Smooth muscle cell (in vitro differentiated cells): ENCODE measurements around the gene DACH2. TPM values are rescaled to one million over a fixed set of nuclear protein-coding genes. Genes with fewer than 3 reads are reported as not detected.

Experiments used
- DNase-seq: peaks from one replicate; lab custom pipeline; 2025; ENCODE audit not compliant: unreplicated experiment; lab: John Stamatoyannopoulos, UW
- H2AFZ ChIP-seq: fragments of 200-600 bp; sonication (generic); 2 replicates; pipeline ENCODE4 v1.6.0; 2016; ENCODE audit warnings: antibody characterized with exemption, low read depth, mild to moderate bottlenecking
- H3F3A ChIP-seq: fragments of 200-600 bp; sonication (generic); 2 replicates; pipeline ENCODE4 v1.6.0; 2017; ENCODE audit warnings: antibody characterized with exemption, low read depth
- H3K27ac ChIP-seq: fragments of 200-600 bp; sonication (generic); 2 replicates; pipeline ENCODE4 v1.5.1; 2016; ENCODE audit warnings: low read depth, mild to moderate bottlenecking
- H3K27me3 ChIP-seq: fragments of 200-600 bp; sonication (generic); 2 replicates; pipeline ENCODE4 v1.6.1; 2016; ENCODE audit warnings: low read depth, mild to moderate bottlenecking
- H3K36me3 ChIP-seq: fragments of 200-600 bp; sonication (generic); 2 replicates; pipeline ENCODE4 v1.5.1; 2016; ENCODE audit warnings: low read depth
- H3K4me1 ChIP-seq: fragments of 200-600 bp; sonication (generic); 2 replicates; pipeline ENCODE4 v1.5.1; 2016; ENCODE audit warnings: low read depth
- H3K4me2 ChIP-seq: fragments of 200-600 bp; sonication (generic); 2 replicates; pipeline ENCODE4 v1.6.0; 2016; ENCODE audit warnings: mild to moderate bottlenecking
- H3K4me3 ChIP-seq: fragments of 200-600 bp; sonication (generic); 2 replicates; pipeline ENCODE4 v1.5.1; 2016; ENCODE audit warnings: mild to moderate bottlenecking
- H3K79me2 ChIP-seq: fragments of 200-600 bp; sonication (generic); 2 replicates; pipeline ENCODE4 v1.6.0; 2016; ENCODE audit warnings: low read depth, mild to moderate bottlenecking
- H3K9ac ChIP-seq: fragments of 200-600 bp; sonication (generic); 2 replicates; pipeline ENCODE4 v1.6.0; 2016; ENCODE audit warnings: low read depth
- H3K9me3 ChIP-seq: fragments of 200-600 bp; sonication (generic); replicated peaks from 2 replicates; pipeline ENCODE4 v1.5.1; 2016; ENCODE audit warnings: low read depth
- H4K20me1 ChIP-seq: fragments of 200-600 bp; sonication (generic); 2 replicates; pipeline ENCODE4 v1.6.0; 2016; ENCODE audit warnings: low read depth
- CTCF ChIP-seq: fragments of 200-600 bp; sonication (generic); IDR thresholded peaks from 2 replicates; pipeline ENCODE4 v1.5.1; 2017; ENCODE audit warnings: borderline replicate concordance, mild to moderate bottlenecking, antibody characterized with exemption; ENCODE audit not compliant: insufficient read depth, poor library complexity, severe bottlenecking
- WGBS: methylation state at CpG from one replicate; pipeline ENCODE4 v1.1.7; 2016; ENCODE audit warnings: low lambda C conversion rate; 5-methylcytosine and 5-hydroxymethylcytosine counted together
- polyA plus RNA-seq: library from polyadenylated mRNA; unstranded; fragments of >200 nt; fragmentation: Nextera tagmentation; extraction: Ambion mirVana; gene quantifications from 2 replicates; pipeline ENCODE4 v1.2.1, GENCODE V29; 2016
- total RNA-seq: library from RNA; depleted of rRNA; stranded (reverse); fragments of >200 nt; gene quantifications from 2 replicates; pipeline ENCODE4 v1.2.3, GENCODE V29; 2014

Gene DACH2
- total and polyA plus RNA-seq, 2 experiments from 2014 or later: 0.13 to 0.30 TPM

GRCh38 chrX:86455495-86455894 is 307.2 kb downstream of the DACH2 start:
- Histone ChIP-seq H3K27ac (no peak overlapping the region), H3K9ac (no peak overlapping the region), H3K9me3 (no peaks in the 10 kb centered on the region), H3K4me1 (no peaks in the 10 kb centered on the region), H2AFZ (no peak overlapping the region), H3K36me3 (no peaks in the 10 kb centered on the region), H3K4me3 (no peak overlapping the region), H3K27me3 (no peaks in the 10 kb centered on the region), H3K4me2 (no peak overlapping the region), H3F3A (no peaks in the 10 kb centered on the region), H4K20me1 (no peaks in the 10 kb centered on the region), H3K79me2 (no peaks in the 10 kb centered on the region)
- TF ChIP-seq CTCF: no peak
- DNase-seq: no peak
- WGBS: 67% methylated on average over 5 of the region's 5 CpGs

GRCh38 chrX:86460760-86461159 is 312.5 kb downstream of the DACH2 start:
- no peak for DNase-seq
- no peak overlapping the region for H3K4me2 ChIP-seq
- no peaks in the 10 kb centered on the region for H3F3A ChIP-seq
- WGBS: 53% methylated on average over 3 of the region's 3 CpGs
- no peak overlapping the region for H2AFZ ChIP-seq
- H3K4me3 ChIP-seq: no peak overlapping the region
- no peaks in the 10 kb centered on the region for H3K4me1 ChIP-seq
- TF ChIP-seq CTCF: no peak
- no peak overlapping the region for H3K27ac ChIP-seq
- no peaks in the 10 kb centered on the region for H3K79me2 ChIP-seq
- H3K27me3 ChIP-seq: no peaks in the 10 kb centered on the region
- H3K9ac ChIP-seq: no peak overlapping the region
- H4K20me1 ChIP-seq: no peaks in the 10 kb centered on the region
- no peaks in the 10 kb centered on the region for H3K9me3 ChIP-seq
- H3K36me3 ChIP-seq: no peaks in the 10 kb centered on the region

- H3K4me3 ChIP-seq: no peak overlapping the region
- 79% methylated on average over 1 of the region's 1 CpG for WGBS
- no peak for TF ChIP-seq CTCF
- no peaks in the 10 kb centered on the region for H3K4me1 ChIP-seq
- no peak overlapping the region for H3K4me2 ChIP-seq
- H3K36me3 ChIP-seq: no peaks in the 10 kb centered on the region
- H3K27ac ChIP-seq: no peak overlapping the region
- H3K9me3 ChIP-seq: no peaks in the 10 kb centered on the region
- H3F3A ChIP-seq: no peaks in the 10 kb centered on the region
- no peak overlapping the region for H3K9ac ChIP-seq
- no peak for DNase-seq
- H4K20me1 ChIP-seq: no peaks in the 10 kb centered on the region
- no peak overlapping the region for H2AFZ ChIP-seq
- no peaks in the 10 kb centered on the region for H3K27me3 ChIP-seq
- no peaks in the 10 kb centered on the region for H3K79me2 ChIP-seq
Measured at GRCh38 chrX:86504297-86504696, 356.0 kb downstream of the DACH2 start.

- Histone ChIP-seq H3K27ac (no peak overlapping the region), H3K36me3 (no peaks in the 10 kb centered on the region), H3K4me1 (no peaks in the 10 kb centered on the region), H3K79me2 (no peaks in the 10 kb centered on the region), H3F3A (no peaks in the 10 kb centered on the region), H4K20me1 (no peaks in the 10 kb centered on the region), H3K4me3 (no peak overlapping the region), H3K9me3 (no peaks in the 10 kb centered on the region), H3K9ac (no peak overlapping the region), H3K27me3 (no peaks in the 10 kb centered on the region), H3K4me2 (no peak overlapping the region), H2AFZ (no peak overlapping the region)
- DNase-seq: no peak
- TF ChIP-seq CTCF: no peak
- 50% methylated on average over 2 of the region's 2 CpGs for WGBS
Measured at GRCh38 chrX:86507331-86507730, 359.1 kb downstream of the DACH2 start.
